Measurements from ENCODE around the gene PHF21B.

DNA sequence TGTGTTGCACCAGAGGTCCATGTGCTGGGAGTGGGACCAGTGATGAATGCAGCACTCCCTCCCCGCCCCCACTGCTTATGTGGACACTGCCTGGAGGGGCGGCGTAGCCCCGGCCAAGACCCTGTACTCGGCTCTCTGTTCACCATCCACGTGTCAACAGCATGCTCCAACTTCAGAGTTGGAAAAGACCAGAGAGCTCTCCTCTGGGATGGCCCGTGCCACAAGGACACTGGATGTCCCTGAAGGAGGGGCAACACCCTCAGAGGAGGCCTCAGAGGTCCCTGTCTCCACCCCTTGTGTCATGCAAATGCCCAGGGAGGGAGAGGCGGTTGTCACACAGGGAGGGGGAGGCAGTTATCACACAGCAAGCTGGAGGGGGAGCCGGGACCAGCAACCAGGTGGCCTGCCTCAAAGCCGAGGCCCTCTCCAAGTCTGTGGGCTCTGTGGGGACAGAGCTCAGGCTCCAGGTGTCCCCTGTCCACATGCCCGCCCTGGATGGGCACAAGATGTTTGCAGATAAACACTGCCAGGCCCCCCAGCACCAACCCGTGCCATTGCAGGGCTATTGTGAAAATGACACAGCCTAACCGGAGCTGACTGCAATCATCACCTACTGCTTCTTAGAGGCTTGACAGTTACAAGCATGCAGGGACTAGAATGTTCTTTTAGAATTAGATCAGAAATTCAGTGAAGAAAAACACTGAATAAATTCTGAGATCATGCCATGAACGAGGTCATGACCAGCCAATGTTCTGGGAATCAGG is 121.1 kb downstream of the PHF21B start:
- TF ChIP-seq, protein P1, sequence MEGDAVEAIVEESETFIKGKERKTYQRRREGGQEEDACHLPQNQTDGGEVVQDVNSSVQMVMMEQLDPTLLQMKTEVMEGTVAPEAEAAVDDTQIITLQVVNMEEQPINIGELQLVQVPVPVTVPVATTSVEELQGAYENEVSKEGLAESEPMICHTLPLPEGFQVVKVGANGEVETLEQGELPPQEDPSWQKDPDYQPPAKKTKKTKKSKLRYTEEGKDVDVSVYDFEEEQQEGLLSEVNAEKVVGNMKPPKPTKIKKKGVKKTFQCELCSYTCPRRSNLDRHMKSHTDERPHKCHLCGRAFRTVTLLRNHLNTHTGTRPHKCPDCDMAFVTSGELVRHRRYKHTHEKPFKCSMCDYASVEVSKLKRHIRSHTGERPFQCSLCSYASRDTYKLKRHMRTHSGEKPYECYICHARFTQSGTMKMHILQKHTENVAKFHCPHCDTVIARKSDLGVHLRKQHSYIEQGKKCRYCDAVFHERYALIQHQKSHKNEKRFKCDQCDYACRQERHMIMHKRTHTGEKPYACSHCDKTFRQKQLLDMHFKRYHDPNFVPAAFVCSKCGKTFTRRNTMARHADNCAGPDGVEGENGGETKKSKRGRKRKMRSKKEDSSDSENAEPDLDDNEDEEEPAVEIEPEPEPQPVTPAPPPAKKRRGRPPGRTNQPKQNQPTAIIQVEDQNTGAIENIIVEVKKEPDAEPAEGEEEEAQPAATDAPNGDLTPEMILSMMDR (IDR thresholded peaks at IDR 0.05), result no peak
- TF ChIP-seq ZFX (IDR thresholded peaks at IDR 0.05; ENCODE audit: borderline replicate concordance), result no peak
